Measurements from ENCODE around the gene GATAD2A.

The GATAD2A gene

GRCh38 chr19:19489804-19490204, 84.3 kb downstream of the GATAD2A start:
- TF ChIP-seq POLR2A (IDR thresholded peaks at IDR 0.05; ENCODE audit: extremely low read depth, insufficient read length) (no peak), MYC (IDR thresholded peaks at IDR 0.05; ENCODE audit: low read depth, low read length) (no peak), MAX (IDR thresholded peaks at IDR 0.05; ENCODE audit: low read depth, low read length) (no peak), CTCF (IDR thresholded peaks at IDR 0.05; ENCODE audit: low read depth, low read length) (no peak)
- DNase-seq (ENCODE audit: low read depth) = no peak
- no peak overlapping the region for H3K4me3 ChIP-seq (ENCODE audit: low read depth, low read length)

- DNase-seq (ENCODE audit: low read depth) = peak; percentile 82
- no peak overlapping the region for H3K4me3 ChIP-seq (ENCODE audit: low read depth, low read length)
- no peak for TF ChIP-seq POLR2A (IDR thresholded peaks at IDR 0.05; ENCODE audit: extremely low read depth, insufficient read length)
- no peak for TF ChIP-seq MYC (IDR thresholded peaks at IDR 0.05; ENCODE audit: low read depth, low read length)
- peak; percentile 69 for TF ChIP-seq CTCF (IDR thresholded peaks at IDR 0.05; ENCODE audit: low read depth, low read length)
- TF ChIP-seq MAX (IDR thresholded peaks at IDR 0.05; ENCODE audit: low read depth, low read length) = no peak
Observed at GRCh38 chr19:19490214-19490968, 84.9 kb downstream of the GATAD2A start.

- DNase-seq (ENCODE audit: low read depth) = no peak
- TF ChIP-seq POLR2A (IDR thresholded peaks at IDR 0.05; ENCODE audit: extremely low read depth, insufficient read length) (no peak), MYC (IDR thresholded peaks at IDR 0.05; ENCODE audit: low read depth, low read length) (no peak), MAX (IDR thresholded peaks at IDR 0.05; ENCODE audit: low read depth, low read length) (no peak), CTCF (IDR thresholded peaks at IDR 0.05; ENCODE audit: low read depth, low read length) (no peak)
- no peak overlapping the region for H3K4me3 ChIP-seq (ENCODE audit: low read depth, low read length)
Observed at GRCh38 chr19:19491321-19492025, 86.0 kb downstream of the GATAD2A start.

- TF ChIP-seq POLR2A (IDR thresholded peaks at IDR 0.05; ENCODE audit: extremely low read depth, insufficient read length) (no peak), MAX (IDR thresholded peaks at IDR 0.05; ENCODE audit: low read depth, low read length) (no peak)
- no peak for DNase-seq (ENCODE audit: low read depth)
- H3K4me3 ChIP-seq (ENCODE audit: low read depth, low read length) = no peak overlapping the region
Observed at GRCh38 chr19:19492026-19492610, 86.6 kb downstream of the GATAD2A start.

GRCh38 chr19:19493841-19494546, 88.5 kb downstream of the GATAD2A start:
- no peak overlapping the region for H3K4me3 ChIP-seq (ENCODE audit: low read depth, low read length)
- no peak for DNase-seq (ENCODE audit: low read depth)
- TF ChIP-seq MAX (IDR thresholded peaks at IDR 0.05; ENCODE audit: low read depth, low read length) (no peak), POLR2A (IDR thresholded peaks at IDR 0.05; ENCODE audit: extremely low read depth, insufficient read length) (no peak), CTCF (IDR thresholded peaks at IDR 0.05; ENCODE audit: low read depth, low read length) (no peak), MYC (IDR thresholded peaks at IDR 0.05; ENCODE audit: low read depth, low read length) (no peak)
